ENCODE results near the gene VPS13A. TPM values are rescaled to one million over a fixed set of nuclear protein-coding genes. Genes with fewer than 3 reads are reported as not detected.

Gene VPS13A
- total RNA-seq, 1 experiment from 2014 or later, result 52.8 TPM

DNA sequence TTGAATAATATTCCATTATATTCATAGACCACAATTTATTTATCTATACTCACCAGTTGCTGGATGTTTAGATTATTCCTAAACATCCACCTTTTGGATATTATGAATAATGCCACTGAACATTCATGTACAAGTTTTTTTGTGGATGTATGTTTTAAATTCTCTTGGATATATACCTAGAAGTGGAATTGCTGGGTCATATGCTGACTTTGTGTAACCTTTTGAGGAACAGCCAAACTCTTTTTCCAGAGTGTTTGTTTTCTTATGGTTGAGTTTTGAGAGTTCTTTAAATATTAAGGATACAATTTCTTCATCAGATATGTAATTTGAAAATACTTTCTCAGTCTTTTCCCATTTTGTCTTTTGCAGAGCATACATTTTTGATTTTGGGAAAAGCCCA, 2.7 kb downstream of the VPS13A start:
- H3K9me2 ChIP-seq (ENCODE audit: insufficient read depth), result no peaks in the 10 kb centered on the region
- H3K9ac ChIP-seq (ENCODE audit: low read length), result no peak overlapping the region
- no peak overlapping the region for H2AFZ ChIP-seq (ENCODE audit: low read depth, low read length, poor library complexity, severe bottlenecking)
- ChIA-PET RAD21 (ENCODE audit: low non-redundant PET in 1 of 2, low total read pairs in 2 of 2, uncharacterized antibody in 2 of 2, unreplicated experiment in 2 of 2) (no interaction called here), CTCF (no interaction called here), POLR2A (no interaction called here)
- no TSS peak for BruUV-seq (replicated peaks)
- H3K4me1 ChIP-seq (ENCODE audit: control insufficient read depth in 1 of 2, insufficient read depth in 2 of 2, low read length in 2 of 2), result peaks cover 4 to 14% of the 10 kb centered on the region in 2 experiments; a peak in 2 of 4 replicates
- 0 out of 2 replicates have a peak overlapping the region, but pooled peaks have one; percentile 81 for H3K4me2 ChIP-seq (ENCODE audit: low read length)
- H3K27me3 ChIP-seq (ENCODE audit: insufficient read depth, low read length), result no peaks in the 10 kb centered on the region
- intact Hi-C loops (cut with micrococcal nuclease), result no loop called here
- peaks cover 76% of the 10 kb centered on the region for H3K79me2 ChIP-seq (ENCODE audit: insufficient read depth, low read length)
- H4K20me1 ChIP-seq (ENCODE audit: insufficient read depth), result no peaks in the 10 kb centered on the region
- no peak for TF ChIP-seq SP1 (IDR thresholded peaks at IDR 0.05; ENCODE audit: low read depth)
- no peak for TF ChIP-seq EGR1 (IDR thresholded peaks at IDR 0.05; ENCODE audit: low read depth)
- TF ChIP-seq TCF7L2 (IDR thresholded peaks at IDR 0.05; ENCODE audit: borderline replicate concordance, extremely low read depth, insufficient read depth, insufficient read length), result no peak
- TF ChIP-seq EZH2 (IDR thresholded peaks at IDR 0.05), result no peak
- TF ChIP-seq JUND (IDR thresholded peaks at IDR 0.05), result no peak
- TF ChIP-seq, protein P1, sequence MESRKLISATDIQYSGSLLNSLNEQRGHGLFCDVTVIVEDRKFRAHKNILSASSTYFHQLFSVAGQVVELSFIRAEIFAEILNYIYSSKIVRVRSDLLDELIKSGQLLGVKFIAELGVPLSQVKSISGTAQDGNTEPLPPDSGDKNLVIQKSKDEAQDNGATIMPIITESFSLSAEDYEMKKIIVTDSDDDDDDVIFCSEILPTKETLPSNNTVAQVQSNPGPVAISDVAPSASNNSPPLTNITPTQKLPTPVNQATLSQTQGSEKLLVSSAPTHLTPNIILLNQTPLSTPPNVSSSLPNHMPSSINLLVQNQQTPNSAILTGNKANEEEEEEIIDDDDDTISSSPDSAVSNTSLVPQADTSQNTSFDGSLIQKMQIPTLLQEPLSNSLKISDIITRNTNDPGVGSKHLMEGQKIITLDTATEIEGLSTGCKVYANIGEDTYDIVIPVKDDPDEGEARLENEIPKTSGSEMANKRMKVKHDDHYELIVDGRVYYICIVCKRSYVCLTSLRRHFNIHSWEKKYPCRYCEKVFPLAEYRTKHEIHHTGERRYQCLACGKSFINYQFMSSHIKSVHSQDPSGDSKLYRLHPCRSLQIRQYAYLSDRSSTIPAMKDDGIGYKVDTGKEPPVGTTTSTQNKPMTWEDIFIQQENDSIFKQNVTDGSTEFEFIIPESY (IDR thresholded peaks at IDR 0.05; ENCODE audit: extremely low read depth, insufficient replicate concordance, low read length), result no peak
- TF ChIP-seq POLR2AphosphoS5 (IDR thresholded peaks at IDR 0.05; ENCODE audit: low read depth, low read length), result no peak
- TF ChIP-seq CBX3 (IDR thresholded peaks at IDR 0.05; ENCODE audit: low read depth), result no peak
- TF ChIP-seq, protein P2, sequence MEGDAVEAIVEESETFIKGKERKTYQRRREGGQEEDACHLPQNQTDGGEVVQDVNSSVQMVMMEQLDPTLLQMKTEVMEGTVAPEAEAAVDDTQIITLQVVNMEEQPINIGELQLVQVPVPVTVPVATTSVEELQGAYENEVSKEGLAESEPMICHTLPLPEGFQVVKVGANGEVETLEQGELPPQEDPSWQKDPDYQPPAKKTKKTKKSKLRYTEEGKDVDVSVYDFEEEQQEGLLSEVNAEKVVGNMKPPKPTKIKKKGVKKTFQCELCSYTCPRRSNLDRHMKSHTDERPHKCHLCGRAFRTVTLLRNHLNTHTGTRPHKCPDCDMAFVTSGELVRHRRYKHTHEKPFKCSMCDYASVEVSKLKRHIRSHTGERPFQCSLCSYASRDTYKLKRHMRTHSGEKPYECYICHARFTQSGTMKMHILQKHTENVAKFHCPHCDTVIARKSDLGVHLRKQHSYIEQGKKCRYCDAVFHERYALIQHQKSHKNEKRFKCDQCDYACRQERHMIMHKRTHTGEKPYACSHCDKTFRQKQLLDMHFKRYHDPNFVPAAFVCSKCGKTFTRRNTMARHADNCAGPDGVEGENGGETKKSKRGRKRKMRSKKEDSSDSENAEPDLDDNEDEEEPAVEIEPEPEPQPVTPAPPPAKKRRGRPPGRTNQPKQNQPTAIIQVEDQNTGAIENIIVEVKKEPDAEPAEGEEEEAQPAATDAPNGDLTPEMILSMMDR (IDR thresholded peaks at IDR 0.05 in 2 of 3, conservative IDR thresholded peaks at IDR 0.05 in 1 of 3; ENCODE audit: borderline replicate concordance in 1 of 3, insufficient read depth in 1 of 3, low read depth in 2 of 3, low read length in 2 of 3), result no peak
- no peak for TF ChIP-seq ZNF274 (IDR thresholded peaks at IDR 0.05; ENCODE audit: low read depth, low read length)
- TF ChIP-seq SIN3A (IDR thresholded peaks at IDR 0.05; ENCODE audit: low read depth), result no peak
- TF ChIP-seq CEBPB (IDR thresholded peaks at IDR 0.05; ENCODE audit: low read depth), result no peak
- no peak for TF ChIP-seq ZFX (IDR thresholded peaks at IDR 0.05)
- no peak overlapping the region for H3K4me3 ChIP-seq (replicated peaks in 1 of 2; ENCODE audit: low read depth in 1 of 2, low read length in 2 of 2)
- no peak overlapping the region for H3K27ac ChIP-seq (ENCODE audit: low read depth, low read length)
- no peak for ATAC-seq
- H3K36me3 ChIP-seq (ENCODE audit: control insufficient read depth in 1 of 2, insufficient read depth in 2 of 2, low read length in 2 of 2), result no peaks in the 10 kb centered on the region
- no peaks in the 10 kb centered on the region for H3K9me3 ChIP-seq (ENCODE audit: control insufficient read depth in 1 of 2, insufficient read depth in 1 of 2, low read depth in 1 of 2, low read length in 2 of 2)
- no peak for DNase-seq (ENCODE audit: low read depth, low spot score)

Measured in HCT116 (cell line).